ENCODE results near the gene AK1. TPM values are rescaled to one million over a fixed set of nuclear protein-coding genes. Genes with fewer than 3 reads are reported as not detected.
A peak's percentile ranks its signal among the peaks of the same experiment; 100 is the strongest.

AK1 gene
- polyA plus RNA-seq (2012; ENCODE audit: insufficient read depth, insufficient read length), result 1.9 TPM

GRCh38 chr9:127877566-127877998, at the start of gene AK1:
TSS of gene AK1 (minus strand) at chr9:127877675. CDS start at chr9:127874617, 3,058 bp downstream.
- no peak for DNase-seq (ENCODE audit: low read depth, low spot score)
- no peak within 1 kb of the TSS for H3K4me3 ChIP-seq (ENCODE audit: low read length)

- DNase-seq (ENCODE audit: low read depth, low spot score), result no peak
- H3K4me3 ChIP-seq (ENCODE audit: low read length), result no peak overlapping the region
These were observed 49.4 kb upstream of the AK1 start for GRCh38 chr9:127926906-127927200.

GRCh38 chr9:127925959-127926905, 48.8 kb upstream of the AK1 start:
- no peak overlapping the region for H3K4me3 ChIP-seq (ENCODE audit: low read length)
- no peak for DNase-seq (ENCODE audit: low read depth, low spot score)

GRCh38 chr9:127924736-127925444, 47.4 kb upstream of the AK1 start:
- H3K4me3 ChIP-seq (ENCODE audit: low read length), result no peak overlapping the region
- no peak for DNase-seq (ENCODE audit: low read depth, low spot score)

- no peak for DNase-seq (ENCODE audit: low read depth, low spot score)
- no peak overlapping the region for H3K4me3 ChIP-seq (ENCODE audit: low read length)
These were observed 46.3 kb upstream of the AK1 start for GRCh38 chr9:127923771-127924170.

- DNase-seq (ENCODE audit: low read depth, low spot score), result no peak
- H3K4me3 ChIP-seq (ENCODE audit: low read length), result no peak overlapping the region
These were observed 45.6 kb upstream of the AK1 start for GRCh38 chr9:127923046-127923445.

- H3K4me3 ChIP-seq (ENCODE audit: low read length), result peak overlapping the region; percentile 28
- no peak for DNase-seq (ENCODE audit: low read depth, low spot score)
These were observed 44.2 kb upstream of the AK1 start for GRCh38 chr9:127921557-127922120.

GRCh38 chr9:127920794-127921193, 43.3 kb upstream of the AK1 start:
- DNase-seq (ENCODE audit: low read depth, low spot score), result no peak
- H3K4me3 ChIP-seq (ENCODE audit: low read length), result no peak overlapping the region

GRCh38 chr9:127919253-127919815, 41.9 kb upstream of the AK1 start:
- no peak for DNase-seq (ENCODE audit: low read depth, low spot score)
- no peak overlapping the region for H3K4me3 ChIP-seq (ENCODE audit: low read length)

GRCh38 chr9:127918183-127919107, 41.0 kb upstream of the AK1 start:
- no peak for DNase-seq (ENCODE audit: low read depth, low spot score)
- H3K4me3 ChIP-seq (ENCODE audit: low read length), result no peak overlapping the region

GRCh38 chr9:127917603-127918002, 40.1 kb upstream of the AK1 start:
- peak overlapping the region; percentile 51 for H3K4me3 ChIP-seq (ENCODE audit: low read length)
- DNase-seq (ENCODE audit: low read depth, low spot score), result no peak

GRCh38 chr9:127916720-127917581, 39.5 kb upstream of the AK1 start, which contains the start of gene ST6GALNAC4:
TSS of gene ST6GALNAC4 (minus strand) at chr9:127917041. CDS start at chr9:127916419, 622 bp downstream.
- peak; percentile 74 for DNase-seq (ENCODE audit: low read depth, low spot score)
- peak within 1 kb of the TSS; percentile 71 for H3K4me3 ChIP-seq (ENCODE audit: low read length)

- peak; percentile 55 for DNase-seq (ENCODE audit: low read depth, low spot score)
- H3K4me3 ChIP-seq (ENCODE audit: low read length), result peak overlapping the region; percentile 71
These were observed 38.6 kb upstream of the AK1 start for GRCh38 chr9:127915801-127916719.

GRCh38 chr9:127915325-127915752, 37.9 kb upstream of the AK1 start:
- DNase-seq (ENCODE audit: low read depth, low spot score), result no peak
- no peak overlapping the region for H3K4me3 ChIP-seq (ENCODE audit: low read length)

GRCh38 chr9:127913682-127914081, 36.2 kb upstream of the AK1 start:
- DNase-seq (ENCODE audit: low read depth, low spot score), result no peak
- H3K4me3 ChIP-seq (ENCODE audit: low read length), result no peak overlapping the region

- no peak for DNase-seq (ENCODE audit: low read depth, low spot score)
- no peak overlapping the region for H3K4me3 ChIP-seq (ENCODE audit: low read length)
These were observed 35.4 kb upstream of the AK1 start for GRCh38 chr9:127912882-127913281.

GRCh38 chr9:127912296-127912695, 34.8 kb upstream of the AK1 start:
- no peak overlapping the region for H3K4me3 ChIP-seq (ENCODE audit: low read length)
- DNase-seq (ENCODE audit: low read depth, low spot score), result no peak
